Measurements from ENCODE around the gene KLHL12. TPM values are rescaled to one million over a fixed set of nuclear protein-coding genes. Genes with fewer than 3 reads are reported as not detected.

KLHL12 gene
- total RNA-seq, result 21.5 TPM

GRCh38 chr1:202926581-202927491 lies at the start of gene KLHL12:
Gene KLHL12, minus strand, starts transcription at chr1:202927234. Its CDS starts 2,072 bp downstream, at chr1:202925162.
- ATAC-seq, result peak; percentile 99

- ATAC-seq, result peak; percentile 37
Measured at GRCh38 chr1:202976633-202977032, 49.6 kb upstream of the KLHL12 start.

GRCh38 chr1:202974856-202975255 lies 47.8 kb upstream of the KLHL12 start:
- ATAC-seq, result no peak

- no peak for ATAC-seq
Measured at GRCh38 chr1:202972046-202972445, 45.0 kb upstream of the KLHL12 start.

- peak; percentile 41 for ATAC-seq
Measured at GRCh38 chr1:202968895-202969295, 41.9 kb upstream of the KLHL12 start.

- ATAC-seq, result no peak
Measured at GRCh38 chr1:202968351-202968750, 41.3 kb upstream of the KLHL12 start.

GRCh38 chr1:202967684-202968281 lies 40.7 kb upstream of the KLHL12 start:
- ATAC-seq, result no peak

GRCh38 chr1:202966006-202966898 lies 39.2 kb upstream of the KLHL12 start:
- peak; percentile 5 for ATAC-seq

- peak; percentile 46 for ATAC-seq
Measured at GRCh38 chr1:202965422-202965821, 38.4 kb upstream of the KLHL12 start.

- ATAC-seq, result peak; percentile 60
Measured at GRCh38 chr1:202964791-202965410, 37.9 kb upstream of the KLHL12 start.

GRCh38 chr1:202961220-202961880 lies 34.3 kb upstream of the KLHL12 start:
- ATAC-seq, result no peak

- peak; percentile 51 for ATAC-seq
Measured at GRCh38 chr1:202959276-202959620, 32.2 kb upstream of the KLHL12 start.

- no peak for ATAC-seq
Measured at GRCh38 chr1:202958544-202959275, 31.7 kb upstream of the KLHL12 start.

GRCh38 chr1:202957733-202958543 lies 30.9 kb upstream of the KLHL12 start, which contains the start of gene ADIPOR1:
Gene ADIPOR1, minus strand, starts transcription at chr1:202958312. Its CDS starts 7,242 bp downstream, at chr1:202951070.
- peak; percentile 96 for ATAC-seq

- ATAC-seq, result no peak
Measured at GRCh38 chr1:202956969-202957368, 29.9 kb upstream of the KLHL12 start.

- ATAC-seq, result peak; percentile 28
Measured at GRCh38 chr1:202954057-202954745, 27.2 kb upstream of the KLHL12 start.

- no peak for ATAC-seq
Measured at GRCh38 chr1:202953392-202953791, 26.4 kb upstream of the KLHL12 start.

- ATAC-seq, result peak; percentile 88
Measured at GRCh38 chr1:202952818-202953217, 25.8 kb upstream of the KLHL12 start.

- ATAC-seq, result peak; percentile 43
Measured at GRCh38 chr1:202952099-202952498, 25.1 kb upstream of the KLHL12 start.

All from esophagus mucosa (tissue), 1 donor.